Measurements from ENCODE around the gene IL16.
A peak's percentile ranks its signal among the peaks of the same experiment; 100 is the strongest.

IL16 gene

GRCh38 chr15:81297603-81298575 lies 101.2 kb downstream of the IL16 start:
- Histone ChIP-seq H3K4me2 (ENCODE audit: low read depth, low read length, poor library complexity, severe bottlenecking) (peak overlapping the region; percentile 65), H3K79me2 (ENCODE audit: insufficient read depth, low read length) (peaks cover 3% of the 10 kb centered on the region; the same call in 1 of the 2 replicates), H4K20me1 (ENCODE audit: low read depth, low read length) (no peaks in the 10 kb centered on the region), H3K9me3 (ENCODE audit: insufficient read depth, low read length) (no peaks in the 10 kb centered on the region), H3K4me3 (ENCODE audit: insufficient read depth, low read length, poor library complexity, severe bottlenecking) (peak overlapping the region; percentile 48), H3K27me3 (ENCODE audit: low read length) (no peaks in the 10 kb centered on the region), H3K36me3 (ENCODE audit: low read length) (no peaks in the 10 kb centered on the region), H3K9ac (ENCODE audit: low read length) (peak overlapping the region; percentile 55), H3K9me2 (replicated peaks; ENCODE audit: insufficient read depth, low read length) (no peaks in the 10 kb centered on the region), H3K27ac (ENCODE audit: low read depth, low read length) (peak overlapping the region; percentile 94), H3F3A (ENCODE audit: insufficient read depth) (peaks cover 42% of the 10 kb centered on the region), H2AFZ (ENCODE audit: low read depth, low read length, severe bottlenecking) (no peak overlapping the region)
- no peak for TF ChIP-seq EZH2phosphoT487 (conservative IDR thresholded peaks at IDR 0.05; ENCODE audit: low read length)
- no peak for TF ChIP-seq CTCF (IDR thresholded peaks at IDR 0.05; ENCODE audit: insufficient read depth, low read length, poor library complexity, severe bottlenecking)

- Histone ChIP-seq H4K20me1 (ENCODE audit: low read depth, low read length) (no peaks in the 10 kb centered on the region), H3K4me2 (ENCODE audit: low read depth, low read length, poor library complexity, severe bottlenecking) (peak overlapping the region; percentile 65), H3K9me3 (ENCODE audit: insufficient read depth, low read length) (no peaks in the 10 kb centered on the region), H3K9ac (ENCODE audit: low read length) (peak overlapping the region; percentile 55; the same call in 1 of the 2 replicates), H3K79me2 (ENCODE audit: insufficient read depth, low read length) (peaks cover 3% of the 10 kb centered on the region; the same call in 1 of the 2 replicates), H3K36me3 (ENCODE audit: low read length) (no peaks in the 10 kb centered on the region), H3K4me3 (ENCODE audit: insufficient read depth, low read length, poor library complexity, severe bottlenecking) (peak overlapping the region; percentile 21), H3K9me2 (replicated peaks; ENCODE audit: insufficient read depth, low read length) (no peaks in the 10 kb centered on the region), H3F3A (ENCODE audit: insufficient read depth) (peaks cover 34% of the 10 kb centered on the region), H2AFZ (ENCODE audit: low read depth, low read length, severe bottlenecking) (no peak overlapping the region), H3K27me3 (ENCODE audit: low read length) (no peaks in the 10 kb centered on the region), H3K27ac (ENCODE audit: low read depth, low read length) (peak overlapping the region; percentile 94)
- TF ChIP-seq CTCF (IDR thresholded peaks at IDR 0.05; ENCODE audit: insufficient read depth, low read length, poor library complexity, severe bottlenecking) (no peak), EZH2phosphoT487 (conservative IDR thresholded peaks at IDR 0.05; ENCODE audit: low read length) (no peak)
These were observed 101.9 kb downstream of the IL16 start for GRCh38 chr15:81298611-81299010.

- H3K4me3 ChIP-seq (ENCODE audit: insufficient read depth, low read length, poor library complexity, severe bottlenecking): peak overlapping the region; percentile 21
- H3F3A ChIP-seq (ENCODE audit: insufficient read depth): peaks cover 29% of the 10 kb centered on the region
- H3K9me3 ChIP-seq (ENCODE audit: insufficient read depth, low read length): no peaks in the 10 kb centered on the region
- H3K36me3 ChIP-seq (ENCODE audit: low read length): no peaks in the 10 kb centered on the region
- peak overlapping the region; percentile 65 for H3K4me2 ChIP-seq (ENCODE audit: low read depth, low read length, poor library complexity, severe bottlenecking)
- H4K20me1 ChIP-seq (ENCODE audit: low read depth, low read length): no peaks in the 10 kb centered on the region
- no peak overlapping the region for H2AFZ ChIP-seq (ENCODE audit: low read depth, low read length, severe bottlenecking)
- H3K9ac ChIP-seq (ENCODE audit: low read length): peak overlapping the region; percentile 55; the same call in 1 of the 2 replicates
- no peak for TF ChIP-seq EZH2phosphoT487 (conservative IDR thresholded peaks at IDR 0.05; ENCODE audit: low read length)
- TF ChIP-seq CTCF (IDR thresholded peaks at IDR 0.05; ENCODE audit: insufficient read depth, low read length, poor library complexity, severe bottlenecking): no peak
- no peaks in the 10 kb centered on the region for H3K9me2 ChIP-seq (replicated peaks; ENCODE audit: insufficient read depth, low read length)
- peaks cover 3% of the 10 kb centered on the region; the same call in 1 of the 2 replicates for H3K79me2 ChIP-seq (ENCODE audit: insufficient read depth, low read length)
- H3K27me3 ChIP-seq (ENCODE audit: low read length): no peaks in the 10 kb centered on the region
- H3K27ac ChIP-seq (ENCODE audit: low read depth, low read length): peak overlapping the region; percentile 94
These were observed 102.5 kb downstream of the IL16 start for GRCh38 chr15:81299156-81299555.

Measured in SU-DHL-6 (cell line).